Panc1 (cell line): Measurements from ENCODE around the gene PPP4R1. TPM values are rescaled to one million over a fixed set of nuclear protein-coding genes. Genes with fewer than 3 reads are reported as not detected.

Experiments
- ATAC-seq: fragments of 200-7000 bp; cut with Tn5 transposase; 2 replicates; pipeline ENCODE4 v1.9.1; 2020; ENCODE audit warnings: mild to moderate bottlenecking, moderate library complexity
- BruUV-seq: library from RNA; stranded (reverse); fragments of 400-500 nt; replicated peaks from 2 replicates; lab custom pipeline; 2021; lab: Mats Ljungman, UMichigan
- CTCF ChIA-PET: fragments of 300-600 bp; sonication (Branson Sonifier 250); formaldehyde crosslinking; loops from one replicate; lab custom pipeline; 2022; ENCODE audit warnings: antibody characterized with exemption; lab: Charles Lee
- POLR2A ChIA-PET: fragments of 300-600 bp; sonication (Branson Sonifier 250); formaldehyde crosslinking; loops from one replicate; lab custom pipeline; 2022; ENCODE audit warnings: antibody characterized with exemption; lab: Charles Lee
- DNase-seq: peaks from one replicate; pipeline ENCODE4 v3.0.0-alpha.2; 2010; ENCODE audit warnings: low read depth, low spot score
- H3K27ac ChIP-seq: 2 replicates; pipeline ENCODE4 v1.5.1; 2011; ENCODE audit warnings: mild to moderate bottlenecking, low read length, inconsistent platforms
- H3K27me3 ChIP-seq: fragments of 200-500 bp; sonication (Bioruptor generic); 2 replicates; pipeline ENCODE4 v1.6.0; 2014; ENCODE audit warnings: low read length, inconsistent platforms; ENCODE audit not compliant: control insufficient read depth, insufficient read depth
- H3K36me3 ChIP-seq: fragments of 200-500 bp; sonication (Bioruptor generic); 2 replicates; pipeline ENCODE4 v1.5.1; 2014; ENCODE audit warnings: inconsistent platforms, mild to moderate bottlenecking, low read length, moderate library complexity; ENCODE audit not compliant: control insufficient read depth, insufficient read depth
- H3K4me1 ChIP-seq: 2 replicates; pipeline ENCODE4 v1.5.1; 2011; ENCODE audit warnings: inconsistent platforms, mild to moderate bottlenecking, low read length, moderate library complexity; ENCODE audit not compliant: control insufficient read depth, insufficient read depth
- H3K4me3 ChIP-seq, 2 experiments: 2 replicates each; pipeline ENCODE4 v1.5.1; 2011 to 2012; ENCODE audit warnings: low read depth in 2 of 2, low read length in 2 of 2, mild to moderate bottlenecking in 2 of 2, inconsistent platforms in 1 of 2, moderate library complexity in 1 of 2
- H3K9me3 ChIP-seq: fragments of 200-500 bp; sonication (Bioruptor generic); 2 replicates; pipeline ENCODE4 v1.5.1; 2014; ENCODE audit warnings: low read depth, mild to moderate bottlenecking, inconsistent platforms, low read length, moderate library complexity; ENCODE audit not compliant: control insufficient read depth, insufficient read depth
- CTCF ChIP-seq: fragments of 450-650 bp; IDR thresholded peaks from 2 replicates; pipeline ENCODE4 v1.5.1; 2017; ENCODE audit warnings: mild to moderate bottlenecking
- POLR2AphosphoS5 ChIP-seq: IDR thresholded peaks from 2 replicates; pipeline ENCODE4 v1.6.1; 2012; ENCODE audit warnings: mild to moderate bottlenecking, low read depth, low read length, moderate library complexity
- REST ChIP-seq, 2 experiments: IDR thresholded peaks; 2 replicates each; pipeline ENCODE4 v1.6.1; 2011 to 2012; ENCODE audit warnings: low read depth in 2 of 2, control low read depth in 1 of 2, low read length in 1 of 2, mild to moderate bottlenecking in 1 of 2, moderate library complexity in 1 of 2; ENCODE audit not compliant: insufficient read depth in 1 of 2
- SIN3A ChIP-seq: IDR thresholded peaks from 2 replicates; pipeline ENCODE4 v1.6.1; 2012; ENCODE audit warnings: low read depth, mild to moderate bottlenecking, low read length, moderate library complexity, borderline replicate concordance; ENCODE audit not compliant: insufficient read depth
- TCF7L2 ChIP-seq: IDR thresholded peaks from 2 replicates; pipeline ENCODE4 v1.6.1; 2011; ENCODE audit warnings: mild to moderate bottlenecking, low read depth, low read length, inconsistent platforms
- in situ Hi-C: cut with HindIII; loops from 2 replicates; pipeline ENCODE4 v1.10.0; 2016; ENCODE audit warnings: low sequenced_read_pairs, low pct_unique_long_range_greater_than_20kb
- intact Hi-C: fragments of 100-400 bp; cut with micrococcal nuclease; formaldehyde crosslinking; loops from one replicate; pipeline ENCODE4 v1.10.0; 2022; ENCODE audit not compliant: unreplicated experiment
- total RNA-seq: library from RNA; stranded (reverse); gene quantifications from one replicate; pipeline ENCODE4 v1.2.1, GENCODE V29; 2021; ENCODE audit not compliant: unreplicated experiment

The PPP4R1 gene
- total RNA-seq, 1 experiment from 2014 or later = 80.6 TPM

GRCh38 chr18:9630444-9630843 is 16.1 kb upstream of the PPP4R1 start:
- H3K4me1 ChIP-seq = peaks cover 5% of the 10 kb centered on the region

GRCh38 chr18:9629709-9630108 is 15.3 kb upstream of the PPP4R1 start:
- DNase-seq (no peak), ATAC-seq (no peak)
- ChIA-PET CTCF (no interaction called here), POLR2A (no interaction called here)
- Histone ChIP-seq H3K4me1 (peaks cover 5% of the 10 kb centered on the region), H3K27ac (no peak overlapping the region), H3K27me3 (no peaks in the 10 kb centered on the region), H3K36me3 (no peaks in the 10 kb centered on the region), H3K4me3 (no peak overlapping the region), H3K9me3 (no peaks in the 10 kb centered on the region)
- in situ Hi-C loops (no loop called here), intact Hi-C loops (no loop called here)
- TF ChIP-seq POLR2AphosphoS5 = no peak
- no peak for TF ChIP-seq SIN3A
- no peak for TF ChIP-seq REST (IDR thresholded peaks at IDR 0.05; ENCODE audit: insufficient read depth in 1 of 2, low read depth in 2 of 2, low read length in 1 of 2)
- TF ChIP-seq CTCF = no peak
- no peak for TF ChIP-seq TCF7L2
- no TSS peak for BruUV-seq

More at GRCh38 chr18:9630444-9630843, 16.1 kb upstream of the PPP4R1 start:
- no peak for DNase-seq
- H3K4me3 ChIP-seq = no peak overlapping the region
- no peak overlapping the region for H3K27ac ChIP-seq
- no peaks in the 10 kb centered on the region for H3K9me3 ChIP-seq
- in situ Hi-C loops (no loop called here), intact Hi-C loops (no loop called here)
- no peak for ATAC-seq
- no peaks in the 10 kb centered on the region for H3K36me3 ChIP-seq
- CTCF ChIA-PET = no interaction called here
- H3K27me3 ChIP-seq = no peaks in the 10 kb centered on the region
- BruUV-seq = no TSS peak
- no peak for TF ChIP-seq POLR2AphosphoS5
- no peak for TF ChIP-seq REST (IDR thresholded peaks at IDR 0.05; ENCODE audit: insufficient read depth in 1 of 2, low read depth in 2 of 2, low read length in 1 of 2)
- no peak for TF ChIP-seq TCF7L2
- no peak for TF ChIP-seq SIN3A
- TF ChIP-seq CTCF = no peak
- POLR2A ChIA-PET = no interaction called here
